OCI-M1 (cell line): ENCODE measurements around the gene RPL36A.

Source experiments
- DNase-seq: peaks from one replicate; lab custom pipeline; 2025; lab: John Stamatoyannopoulos, UW

Gene RPL36A

GRCh38 chrX:101393530-101394305 is 2.9 kb downstream of the RPL36A start:
- no peak for DNase-seq

- DNase-seq, result no peak
These were observed 3.6 kb downstream of the RPL36A start for GRCh38 chrX:101394372-101394771.

- peak; percentile 61 for DNase-seq
These were observed 5.0 kb downstream of the RPL36A start for GRCh38 chrX:101395789-101396188.

- DNase-seq, result no peak
These were observed 7.0 kb downstream of the RPL36A start for GRCh38 chrX:101397779-101398178.

GRCh38 chrX:101398694-101399093 is 7.9 kb downstream of the RPL36A start:
- no peak for DNase-seq

- no peak for DNase-seq
These were observed 9.0 kb downstream of the RPL36A start for GRCh38 chrX:101399825-101400224.

- peak; percentile 49 for DNase-seq
These were observed 16.4 kb downstream of the RPL36A start for GRCh38 chrX:101407167-101407747.

- DNase-seq, result peak; percentile 98
These were observed 17.1 kb downstream of the RPL36A start, which contains the start of the genes GLA and HNRNPH2 for GRCh38 chrX:101407748-101408531. Gene GLA (minus strand): TSS chrX:101407925. CDS start chrX:101407903, 22 bp downstream. Gene HNRNPH2 (plus strand): TSS chrX:101408222. CDS start chrX:101411989, 3,767 bp downstream.

GRCh38 chrX:101408532-101408841 is 17.7 kb downstream of the RPL36A start:
- DNase-seq, result no peak

GRCh38 chrX:101409043-101409442 is 18.2 kb downstream of the RPL36A start:
- DNase-seq, result no peak

- DNase-seq, result no peak
These were observed 19.6 kb downstream of the RPL36A start for GRCh38 chrX:101410461-101410860.

- no peak for DNase-seq
These were observed 21.2 kb downstream of the RPL36A start for GRCh38 chrX:101411984-101412383.

- DNase-seq, result peak; percentile 77
These were observed 24.7 kb downstream of the RPL36A start for GRCh38 chrX:101415180-101416145.

GRCh38 chrX:101416691-101417090 is 25.9 kb downstream of the RPL36A start:
- DNase-seq, result no peak

- no peak for DNase-seq
These were observed 26.4 kb downstream of the RPL36A start for GRCh38 chrX:101417190-101417589.

- DNase-seq, result no peak
These were observed 27.4 kb downstream of the RPL36A start for GRCh38 chrX:101417981-101418841.

GRCh38 chrX:101419489-101419888 is 28.7 kb downstream of the RPL36A start:
- DNase-seq, result no peak

- no peak for DNase-seq
These were observed 37.1 kb downstream of the RPL36A start for GRCh38 chrX:101427954-101428353.

GRCh38 chrX:101429934-101430333 is 39.1 kb downstream of the RPL36A start:
- DNase-seq, result no peak

GRCh38 chrX:101430457-101431078 is 39.8 kb downstream of the RPL36A start:
- DNase-seq, result peak; percentile 42
